Liver (tissue), 3 donors: Measurements from ENCODE around the gene ZNRF4.

Source experiments
- CTCF ChIP-seq: fragments of 150-350 bp; IDR thresholded peaks from 2 replicates; pipeline ENCODE4 v1.5.1; 2017; ENCODE audit warnings: improper control_type of control experiment, low read depth, low read length; ENCODE audit not compliant: missing input control
- FOXA2 ChIP-seq: IDR thresholded peaks from 2 replicates; pipeline ENCODE4 v1.6.1; 2016; ENCODE audit warnings: antibody characterized with exemption
- GABPA ChIP-seq, 2 donors: IDR thresholded peaks in 1 of 2; conservative IDR thresholded peaks in 1 of 2; 2 replicates each; pipeline ENCODE4 v1.6.1; 2016; ENCODE audit warnings: antibody characterized with exemption in 2 of 2, mild to moderate bottlenecking in 1 of 2, moderate library complexity in 1 of 2
- HNF4G ChIP-seq: IDR thresholded peaks from 2 replicates; pipeline ENCODE4 v1.6.1; 2016; ENCODE audit warnings: antibody characterized with exemption
- JUND ChIP-seq, 2 donors: IDR thresholded peaks; 2 replicates each; pipeline ENCODE4 v1.6.1; 2016; ENCODE audit warnings: antibody characterized with exemption in 2 of 2
- MAX ChIP-seq: IDR thresholded peaks from 2 replicates; pipeline ENCODE4 v1.6.1; 2016; ENCODE audit warnings: antibody characterized with exemption
- NR2F2 ChIP-seq: IDR thresholded peaks from 2 replicates; pipeline ENCODE4 v1.6.1; 2016; ENCODE audit warnings: antibody characterized with exemption
- RAD21 ChIP-seq, 2 donors: IDR thresholded peaks; 2 replicates each; pipeline ENCODE4 v1.6.1; 2016; ENCODE audit warnings: antibody characterized with exemption in 2 of 2, mild to moderate bottlenecking in 2 of 2
- REST ChIP-seq: IDR thresholded peaks from 2 replicates; pipeline ENCODE4 v1.6.1; 2016; ENCODE audit warnings: antibody characterized with exemption, mild to moderate bottlenecking
- RXRA ChIP-seq, 2 donors: IDR thresholded peaks; 2 replicates each; pipeline ENCODE4 v1.6.1; 2017 to 2018; ENCODE audit warnings: antibody characterized with exemption in 2 of 2, mild to moderate bottlenecking in 1 of 2
- SP1 ChIP-seq: IDR thresholded peaks from 2 replicates; pipeline ENCODE4 v1.6.1; 2018; ENCODE audit warnings: antibody characterized with exemption, mild to moderate bottlenecking
- TAF1 ChIP-seq: conservative IDR thresholded peaks from 2 replicates; pipeline ENCODE4 v1.6.1; 2016; ENCODE audit warnings: antibody characterized with exemption, mild to moderate bottlenecking
- YY1 ChIP-seq: IDR thresholded peaks from 2 replicates; pipeline ENCODE4 v1.6.1; 2016; ENCODE audit warnings: antibody characterized with exemption, mild to moderate bottlenecking
- TF ChIP-seq, protein P1 (sequence below): IDR thresholded peaks from 2 replicates; pipeline ENCODE4 v1.6.1; 2016; ENCODE audit warnings: antibody characterized with exemption
- donor health status: healthy.
- donor health status: healthy.

DNA sequence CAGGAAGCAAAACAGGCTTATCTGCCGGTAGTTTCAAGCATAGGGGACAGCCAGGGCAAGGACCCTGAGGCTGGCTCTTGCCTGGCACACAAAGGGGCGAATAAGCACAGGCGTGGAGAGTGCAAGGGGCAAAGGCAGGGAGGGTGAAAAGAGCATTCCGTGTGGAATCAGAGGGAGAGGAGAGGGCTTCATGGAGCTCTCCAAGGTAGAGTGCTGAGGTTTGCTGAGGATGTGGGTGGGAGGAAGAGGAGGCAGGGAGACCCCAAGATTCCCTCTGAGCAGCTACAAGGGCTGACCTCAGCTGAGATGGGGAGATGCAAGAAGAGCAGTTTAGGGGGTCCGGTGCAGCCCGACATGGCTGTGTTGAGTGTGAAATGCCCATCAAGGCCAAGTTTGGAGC lies 36.5 kb upstream of the ZNRF4 start:
- TF ChIP-seq SP1 (no peak), JUND (IDR thresholded peaks at IDR 0.05) (no peak), RAD21 (IDR thresholded peaks at IDR 0.05) (no peak), CTCF (no peak), REST (no peak), YY1 (no peak), MAX (no peak), TAF1 (no peak), GABPA (IDR thresholded peaks at IDR 0.05 in 1 of 2, conservative IDR thresholded peaks at IDR 0.05 in 1 of 2) (no peak), NR2F2 (no peak), HNF4G (no peak), RXRA (IDR thresholded peaks at IDR 0.05) (no peak), FOXA2 (no peak)
- TF ChIP-seq, protein P1, sequence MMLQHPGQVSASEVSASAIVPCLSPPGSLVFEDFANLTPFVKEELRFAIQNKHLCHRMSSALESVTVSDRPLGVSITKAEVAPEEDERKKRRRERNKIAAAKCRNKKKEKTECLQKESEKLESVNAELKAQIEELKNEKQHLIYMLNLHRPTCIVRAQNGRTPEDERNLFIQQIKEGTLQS, result no peak
